Measurements from ENCODE around the gene RAB6B. TPM values are rescaled to one million over a fixed set of nuclear protein-coding genes. Genes with fewer than 3 reads are reported as not detected.

RAB6B gene
- total and polyA plus RNA-seq, 10 donors = 1.3 to 20.4 (median 8.5) TPM

- Histone ChIP-seq H3K27me3 (replicated peaks in 1 of 7) (peaks cover 0 to 10% (median 0%) of the 10 kb centered on the region in 7 donors), H3K4me1 (peaks cover 0 to 16% (median 5%) of the 10 kb centered on the region in 6 donors), H3K4me3 (no peak overlapping the region), H3K9me3 (no peaks in the 10 kb centered on the region), H3K27ac (peak overlapping the region in 4 of 8 donors; percentile 11 to 33 (median 20)), H3K36me3 (no peaks in the 10 kb centered on the region)
- 37 to 47% (median 43%) methylated on average over 7 to 8 of the region's 8 CpGs for WGBS, 5 donors
- TF ChIP-seq CTCF (IDR thresholded peaks at IDR 0.05 in 8 of 11, conservative IDR thresholded peaks at IDR 0.05 in 3 of 11) = no peak
- peak in 2 of 3 donors; percentile 18 to 20 for TF ChIP-seq POLR2AphosphoS5 (IDR thresholded peaks at IDR 0.05)
- intact Hi-C loops (cut with DNase I; ENCODE audit: low total_unique reads) = no loop called here
- DNase-seq = peak; percentile 67
Observed at GRCh38 chr3:133887803-133888703, 7.6 kb downstream of the RAB6B start.

GRCh38 chr3:133887074-133887802 is 8.4 kb downstream of the RAB6B start:
- Histone ChIP-seq H3K27ac (no peak overlapping the region), H3K36me3 (no peaks in the 10 kb centered on the region), H3K4me1 (peaks cover 0 to 9% (median 0%) of the 10 kb centered on the region in 6 donors), H3K27me3 (replicated peaks in 1 of 7) (peaks cover 0 to 1% (median 0%) of the 10 kb centered on the region in 7 donors), H3K4me3 (no peak overlapping the region), H3K9me3 (no peaks in the 10 kb centered on the region)
- 75 to 82% (median 79%) methylated on average over 4 of the region's 4 CpGs for WGBS, 5 donors
- intact Hi-C loops (cut with DNase I; ENCODE audit: low total_unique reads) = no loop called here
- no peak for TF ChIP-seq CTCF (IDR thresholded peaks at IDR 0.05 in 8 of 11, conservative IDR thresholded peaks at IDR 0.05 in 3 of 11)
- no peak for TF ChIP-seq POLR2AphosphoS5 (IDR thresholded peaks at IDR 0.05)
- TF ChIP-seq POLR2A (IDR thresholded peaks at IDR 0.05) = no peak
- DNase-seq = no peak

GRCh38 chr3:133886031-133886722 is 9.5 kb downstream of the RAB6B start:
- Histone ChIP-seq H3K27ac (no peak overlapping the region), H3K9me3 (peaks cover 0 to 4% (median 0%) of the 10 kb centered on the region in 8 donors), H3K4me3 (no peak overlapping the region), H3K4me1 (peaks cover 0 to 9% (median 0%) of the 10 kb centered on the region in 6 donors), H3K27me3 (replicated peaks in 1 of 7) (no peaks in the 10 kb centered on the region), H3K36me3 (no peaks in the 10 kb centered on the region)
- WGBS, 5 donors = 87 to 93% (median 88%) methylated on average over 7 of the region's 7 CpGs
- intact Hi-C loops (cut with DNase I; ENCODE audit: low total_unique reads) = no loop called here
- TF ChIP-seq POLR2A (IDR thresholded peaks at IDR 0.05) (no peak), POLR2AphosphoS5 (IDR thresholded peaks at IDR 0.05) (no peak), CTCF (IDR thresholded peaks at IDR 0.05 in 8 of 11, conservative IDR thresholded peaks at IDR 0.05 in 3 of 11) (no peak)
- DNase-seq = no peak
